Measurements from ENCODE around the gene CHRM1. TPM values are rescaled to one million over a fixed set of nuclear protein-coding genes. Genes with fewer than 3 reads are reported as not detected.

Gene CHRM1
- total RNA-seq, 2 donors from 2014 or later, result 38.1 to 107 TPM

- intact Hi-C loops (cut with DNase I), result loop anchor here (1.0 kb wide), 1 partner anchor 118 kb away; no protein-coding TSS in a partner anchor
- no peak overlapping the region for H3K4me3 ChIP-seq
- no peaks in the 10 kb centered on the region for H3K9me3 ChIP-seq
- peaks cover 15% of the 10 kb centered on the region for H3K4me1 ChIP-seq (replicated peaks)
- H3K27me3 ChIP-seq (replicated peaks; ENCODE audit: insufficient read depth), result no peaks in the 10 kb centered on the region
- H3K27ac ChIP-seq, result peak overlapping the region; percentile 34 to 81
- H3K36me3 ChIP-seq, result no peaks in the 10 kb centered on the region
- WGBS, result 18% methylated on average over 14 of the region's 14 CpGs
- TF ChIP-seq POLR2AphosphoS5 (IDR thresholded peaks at IDR 0.05) (peak; percentile 66), POLR2A (IDR thresholded peaks at IDR 0.05) (no peak), CTCF (IDR thresholded peaks at IDR 0.05) (peak; percentile 96 to 99 (median 98))
- peak; percentile 81 for DNase-seq (ENCODE audit: low spot score)
These were observed 15.1 kb downstream of the CHRM1 start for GRCh38 chr11:62905927-62906531.

- 22% methylated on average over 3 of the region's 3 CpGs for WGBS
- no peak overlapping the region for H3K4me3 ChIP-seq
- no peak for DNase-seq (ENCODE audit: low spot score)
- H3K27ac ChIP-seq, result peak overlapping the region in 1 of 2 donors; percentile 34
- H3K4me1 ChIP-seq (replicated peaks), result peaks cover 15% of the 10 kb centered on the region
- no peaks in the 10 kb centered on the region for H3K36me3 ChIP-seq
- TF ChIP-seq POLR2AphosphoS5 (IDR thresholded peaks at IDR 0.05) (no peak), CTCF (IDR thresholded peaks at IDR 0.05) (no peak), POLR2A (IDR thresholded peaks at IDR 0.05) (no peak)
- intact Hi-C loops (cut with DNase I), result no loop called here
- no peaks in the 10 kb centered on the region for H3K27me3 ChIP-seq (replicated peaks; ENCODE audit: insufficient read depth)
- no peaks in the 10 kb centered on the region for H3K9me3 ChIP-seq
These were observed 15.9 kb downstream of the CHRM1 start for GRCh38 chr11:62905296-62905695.

- no peaks in the 10 kb centered on the region for H3K36me3 ChIP-seq
- no peak for DNase-seq (ENCODE audit: low spot score)
- no peak overlapping the region for H3K4me3 ChIP-seq
- no peak overlapping the region for H3K27ac ChIP-seq
- TF ChIP-seq POLR2AphosphoS5 (IDR thresholded peaks at IDR 0.05), result no peak
- TF ChIP-seq CTCF (IDR thresholded peaks at IDR 0.05), result no peak
- no peak for TF ChIP-seq POLR2A (IDR thresholded peaks at IDR 0.05)
- peaks cover 4% of the 10 kb centered on the region for H3K4me1 ChIP-seq (replicated peaks)
- WGBS, result 29% methylated on average over 1 of the region's 1 CpG
- no peaks in the 10 kb centered on the region for H3K27me3 ChIP-seq (replicated peaks; ENCODE audit: insufficient read depth)
- intact Hi-C loops (cut with DNase I), result no loop called here
- no peaks in the 10 kb centered on the region for H3K9me3 ChIP-seq
These were observed 18.2 kb downstream of the CHRM1 start for GRCh38 chr11:62902932-62903331.

GRCh38 chr11:62898027-62898426, 23.1 kb downstream of the CHRM1 start:
- TF ChIP-seq POLR2AphosphoS5 (IDR thresholded peaks at IDR 0.05), result no peak
- no peak for TF ChIP-seq POLR2A (IDR thresholded peaks at IDR 0.05)
- no peak for TF ChIP-seq CTCF (IDR thresholded peaks at IDR 0.05)
- no peak overlapping the region for H3K4me3 ChIP-seq
- no peaks in the 10 kb centered on the region for H3K9me3 ChIP-seq
- no peak overlapping the region for H3K27ac ChIP-seq
- intact Hi-C loops (cut with DNase I), result no loop called here
- DNase-seq (ENCODE audit: low spot score), result no peak
- no peaks in the 10 kb centered on the region for H3K27me3 ChIP-seq (replicated peaks; ENCODE audit: insufficient read depth)
- H3K4me1 ChIP-seq (replicated peaks), result peaks cover 4% of the 10 kb centered on the region
- H3K36me3 ChIP-seq, result no peaks in the 10 kb centered on the region

- H3K36me3 ChIP-seq, result no peaks in the 10 kb centered on the region
- WGBS, result 65% methylated on average over 2 of the region's 2 CpGs
- no peak overlapping the region for H3K4me3 ChIP-seq
- intact Hi-C loops (cut with DNase I), result no loop called here
- peaks cover 4% of the 10 kb centered on the region for H3K4me1 ChIP-seq (replicated peaks)
- no peaks in the 10 kb centered on the region for H3K27me3 ChIP-seq (replicated peaks; ENCODE audit: insufficient read depth)
- DNase-seq (ENCODE audit: low spot score), result no peak
- no peaks in the 10 kb centered on the region for H3K9me3 ChIP-seq
- H3K27ac ChIP-seq, result no peak overlapping the region
- no peak for TF ChIP-seq POLR2A (IDR thresholded peaks at IDR 0.05)
- TF ChIP-seq POLR2AphosphoS5 (IDR thresholded peaks at IDR 0.05), result no peak
- no peak for TF ChIP-seq CTCF (IDR thresholded peaks at IDR 0.05)
These were observed 23.9 kb downstream of the CHRM1 start for GRCh38 chr11:62897311-62897710.
